Mesenchymal stem cell (in vitro differentiated cells and primary cell): Measurements from ENCODE around the gene TUSC2.

Experiments used
- DNase-seq: peaks from one replicate; pipeline ENCODE4 v3.0.0-alpha.2; 2013
- H2AFZ ChIP-seq: one replicate; pipeline ENCODE4 v1.6.1; 2013; ENCODE audit warnings: low read depth, mild to moderate bottlenecking, control low read depth, inconsistent platforms, low read length, moderate library complexity
- H2AK5ac ChIP-seq: 2 replicates; pipeline ENCODE4 v1.6.1; 2013; ENCODE audit warnings: low read length, moderate library complexity, mild to moderate bottlenecking, inconsistent platforms; ENCODE audit not compliant: severe bottlenecking
- H2BK120ac ChIP-seq: one replicate; pipeline ENCODE4 v1.6.1; 2013; ENCODE audit warnings: low read depth, mild to moderate bottlenecking, inconsistent platforms, low read length, moderate library complexity
- H2BK12ac ChIP-seq, 2 experiments: one replicate each; pipeline ENCODE4 v1.6.1; 2013; ENCODE audit warnings: inconsistent platforms in 2 of 2, low read length in 2 of 2, mild to moderate bottlenecking in 2 of 2, moderate library complexity in 2 of 2, control low read depth in 1 of 2
- H2BK15ac ChIP-seq: one replicate; pipeline ENCODE4 v1.6.1; 2013; ENCODE audit warnings: mild to moderate bottlenecking, low read depth, inconsistent platforms; ENCODE audit not compliant: poor library complexity, severe bottlenecking
- H2BK5ac ChIP-seq: 2 replicates; pipeline ENCODE4 v1.6.1; 2013; ENCODE audit warnings: low read depth, mild to moderate bottlenecking, low read length, control low read depth, inconsistent platforms; ENCODE audit not compliant: poor library complexity, severe bottlenecking
- H3K14ac ChIP-seq, 2 experiments: one replicate each; pipeline ENCODE4 v1.6.1; 2013; ENCODE audit warnings: inconsistent platforms in 2 of 2, low read length in 2 of 2, control low read depth in 1 of 2, mild to moderate bottlenecking in 1 of 2, moderate library complexity in 1 of 2
- H3K18ac ChIP-seq, 2 experiments: one replicate each; pipeline ENCODE4 v1.6.1; 2013; ENCODE audit warnings: inconsistent platforms in 2 of 2, low read length in 2 of 2, control low read depth in 1 of 2, low read depth in 1 of 2, mild to moderate bottlenecking in 1 of 2
- H3K23ac ChIP-seq, 2 experiments: one replicate each; pipeline ENCODE4 v1.6.1; 2013; ENCODE audit warnings: inconsistent platforms in 2 of 2, low read length in 2 of 2, mild to moderate bottlenecking in 2 of 2, moderate library complexity in 2 of 2, control low read depth in 1 of 2
- H3K27ac ChIP-seq: 2 replicates; pipeline ENCODE4 v1.5.1; 2013; ENCODE audit warnings: mild to moderate bottlenecking, moderate library complexity, low read length, control low read depth, inconsistent platforms; ENCODE audit not compliant: poor library complexity, severe bottlenecking
- H3K27me3 ChIP-seq, 2 experiments: 2 replicates each; pipeline versions ENCODE4 v1.6.1 to v1.7.0; 2013; ENCODE audit warnings: low read length in 2 of 2, mild to moderate bottlenecking in 2 of 2, moderate library complexity in 2 of 2, control low read depth in 1 of 2, inconsistent platforms in 1 of 2; ENCODE audit not compliant: control insufficient read depth in 1 of 2, insufficient read depth in 1 of 2
- H3K36me3 ChIP-seq, 2 experiments: 2 replicates each; pipeline versions ENCODE4 v1.6.1 to v1.7.0; 2013; ENCODE audit warnings: low read length in 2 of 2, control low read depth in 1 of 2, inconsistent platforms in 1 of 2, low read depth in 1 of 2, mild to moderate bottlenecking in 1 of 2; ENCODE audit not compliant: insufficient read depth in 2 of 2, control insufficient read depth in 1 of 2
- H3K4ac ChIP-seq, 2 experiments: one replicate each; pipeline ENCODE4 v1.6.1; 2013; ENCODE audit warnings: inconsistent platforms in 2 of 2, low read length in 2 of 2, mild to moderate bottlenecking in 2 of 2, moderate library complexity in 2 of 2, control low read depth in 1 of 2, low read depth in 1 of 2
- H3K4me1 ChIP-seq: 2 replicates; pipeline ENCODE4 v1.6.1; 2013; ENCODE audit warnings: low read depth, low read length, control low read depth; ENCODE audit not compliant: control insufficient read depth, insufficient read depth
- H3K4me2 ChIP-seq: 2 replicates; pipeline ENCODE4 v1.6.1; 2013; ENCODE audit warnings: low read length, mild to moderate bottlenecking, inconsistent platforms; ENCODE audit not compliant: poor library complexity, severe bottlenecking
- H3K4me3 ChIP-seq, 2 experiments: 2 replicates each; pipeline versions ENCODE4 v1.5.1 to v1.7.0; 2013; ENCODE audit warnings: low read length in 2 of 2, mild to moderate bottlenecking in 2 of 2, control low read depth in 1 of 2, low read depth in 1 of 2; ENCODE audit not compliant: insufficient read depth in 1 of 2
- H3K79me1 ChIP-seq: replicated peaks from 2 replicates; pipeline ENCODE4 v1.6.1; 2013; ENCODE audit warnings: mild to moderate bottlenecking, control low read depth, low read length, inconsistent platforms; ENCODE audit not compliant: poor library complexity, severe bottlenecking
- H3K9ac ChIP-seq: 2 replicates; pipeline ENCODE4 v1.7.0; 2013; ENCODE audit warnings: mild to moderate bottlenecking, low read length, moderate library complexity
- H3K9me3 ChIP-seq: 2 replicates; pipeline ENCODE4 v1.7.0; 2013; ENCODE audit warnings: mild to moderate bottlenecking, low read length; ENCODE audit not compliant: control insufficient read depth
- H4K8ac ChIP-seq: one replicate; pipeline ENCODE4 v1.6.1; 2013; ENCODE audit warnings: inconsistent platforms, mild to moderate bottlenecking, low read length, moderate library complexity
- H4K91ac ChIP-seq: one replicate; pipeline ENCODE4 v1.6.1; 2013; ENCODE audit warnings: mild to moderate bottlenecking, low read length, inconsistent platforms
- WGBS: methylation state at CpG from one replicate; pipeline ENCODE4 v1.1.7; 2013; ENCODE audit warnings: mixed read lengths; 5-methylcytosine and 5-hydroxymethylcytosine counted together

Gene TUSC2

GRCh38 chr3:50319181-50319893 is 8.7 kb downstream of the TUSC2 start:
- no peak overlapping the region for H4K8ac ChIP-seq
- no peak overlapping the region for H3K23ac ChIP-seq
- peaks cover 44% of the 10 kb centered on the region for H3K79me1 ChIP-seq
- H3K4me1 ChIP-seq: peaks cover 59% of the 10 kb centered on the region
- H4K91ac ChIP-seq: no peak overlapping the region
- H2AK5ac ChIP-seq: no peak overlapping the region
- no peaks in the 10 kb centered on the region for H3K27me3 ChIP-seq
- no peak overlapping the region for H2BK5ac ChIP-seq
- peaks cover 47 to 58% of the 10 kb centered on the region in 2 experiments for H3K36me3 ChIP-seq
- no peaks in the 10 kb centered on the region for H3K9me3 ChIP-seq
- 96% methylated on average over 16 of the region's 16 CpGs for WGBS
- H2BK12ac ChIP-seq: no peak overlapping the region
- H3K14ac ChIP-seq: no peak overlapping the region
- no peak overlapping the region for H3K4ac ChIP-seq
- no peak overlapping the region for H2BK120ac ChIP-seq
- peak overlapping the region; percentile 99 for H3K9ac ChIP-seq
- DNase-seq: no peak
- H3K4me3 ChIP-seq: peak overlapping the region in 1 of 2 experiments; percentile 88
- H3K27ac ChIP-seq: no peak overlapping the region
- no peak overlapping the region for H2AFZ ChIP-seq
- H3K4me2 ChIP-seq: no peak overlapping the region
- no peak overlapping the region for H3K18ac ChIP-seq
- H2BK15ac ChIP-seq: no peak overlapping the region

DNA sequence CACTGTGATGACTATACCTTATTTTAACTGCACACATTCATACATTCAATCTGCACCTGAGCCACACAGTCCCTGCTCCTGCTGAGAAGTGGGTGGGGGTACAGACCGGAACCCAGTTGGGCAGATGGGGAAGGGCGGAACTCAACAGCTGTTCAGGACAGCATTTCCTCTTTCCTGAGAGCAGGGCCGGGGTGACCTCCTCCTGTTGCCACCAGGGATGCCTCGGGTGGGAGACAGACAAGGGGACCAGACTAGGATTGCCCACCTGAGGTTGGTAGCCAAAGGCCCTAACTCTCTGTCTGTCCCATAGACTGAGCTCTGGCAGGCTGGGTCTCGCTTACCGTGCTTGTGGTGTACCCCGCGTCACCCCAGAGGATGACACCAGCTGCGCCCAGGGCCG is 9.4 kb downstream of the TUSC2 start:
- Histone ChIP-seq H3K4me3 (no peak overlapping the region), H2BK5ac (no peak overlapping the region), H2AFZ (no peak overlapping the region), H3K18ac (no peak overlapping the region), H3K4ac (no peak overlapping the region), H3K9ac (peak overlapping the region; percentile 6), H3K23ac (no peak overlapping the region), H3K36me3 (peaks cover 47 to 53% of the 10 kb centered on the region in 2 experiments), H4K91ac (no peak overlapping the region), H3K4me2 (no peak overlapping the region), H2BK15ac (peak overlapping the region; percentile 12), H3K4me1 (peaks cover 56% of the 10 kb centered on the region), H3K27me3 (no peaks in the 10 kb centered on the region), H3K14ac (no peak overlapping the region), H4K8ac (peak overlapping the region; percentile 31), H3K27ac (no peak overlapping the region), H2BK120ac (no peak overlapping the region), H2BK12ac (no peak overlapping the region), H3K9me3 (no peaks in the 10 kb centered on the region), H3K79me1 (peaks cover 44% of the 10 kb centered on the region), H2AK5ac (no peak overlapping the region)
- DNase-seq: no peak
- 88% methylated on average over 10 of the region's 10 CpGs for WGBS

- peak overlapping the region in 1 of 2 experiments; percentile 1 for H3K14ac ChIP-seq
- H2BK5ac ChIP-seq: no peak overlapping the region
- H3K4me1 ChIP-seq: peaks cover 56% of the 10 kb centered on the region
- H3K27me3 ChIP-seq: no peaks in the 10 kb centered on the region
- H2AFZ ChIP-seq: no peak overlapping the region
- no peak overlapping the region for H2AK5ac ChIP-seq
- H3K4me3 ChIP-seq: peak overlapping the region in 1 of 2 experiments; percentile 43
- no peak overlapping the region for H4K91ac ChIP-seq
- H2BK120ac ChIP-seq: no peak overlapping the region
- H3K27ac ChIP-seq: no peak overlapping the region
- no peak overlapping the region for H3K9ac ChIP-seq
- peaks cover 44% of the 10 kb centered on the region for H3K79me1 ChIP-seq
- H3K36me3 ChIP-seq: peaks cover 47 to 53% of the 10 kb centered on the region in 2 experiments
- H2BK15ac ChIP-seq: no peak overlapping the region
- H4K8ac ChIP-seq: no peak overlapping the region
- H3K18ac ChIP-seq: no peak overlapping the region
- no peak overlapping the region for H3K4me2 ChIP-seq
- H3K23ac ChIP-seq: peak overlapping the region in 1 of 2 experiments; percentile 35
- WGBS: 95% methylated on average over 11 of the region's 11 CpGs
- no peak overlapping the region for H2BK12ac ChIP-seq
- no peak overlapping the region for H3K4ac ChIP-seq
- H3K9me3 ChIP-seq: no peaks in the 10 kb centered on the region
- no peak for DNase-seq
These were observed 9.9 kb downstream of the TUSC2 start for GRCh38 chr3:50318163-50318562.

GRCh38 chr3:50317300-50317699 is 10.7 kb downstream of the TUSC2 start:
- Histone ChIP-seq H3K27ac (peak overlapping the region; percentile 4), H3K23ac (no peak overlapping the region), H2AFZ (no peak overlapping the region), H3K36me3 (peaks cover 47 to 53% of the 10 kb centered on the region in 2 experiments), H3K14ac (no peak overlapping the region), H3K4me3 (no peak overlapping the region), H4K8ac (no peak overlapping the region), H3K4ac (no peak overlapping the region), H4K91ac (no peak overlapping the region), H3K27me3 (no peaks in the 10 kb centered on the region), H3K4me1 (peaks cover 49% of the 10 kb centered on the region), H3K4me2 (no peak overlapping the region), H2BK120ac (no peak overlapping the region), H3K9ac (peak overlapping the region; percentile 26), H2BK5ac (no peak overlapping the region), H3K79me1 (peaks cover 44% of the 10 kb centered on the region), H2AK5ac (peak overlapping the region; percentile 17), H2BK12ac (no peak overlapping the region), H3K9me3 (no peaks in the 10 kb centered on the region), H3K18ac (no peak overlapping the region), H2BK15ac (no peak overlapping the region)
- DNase-seq: no peak
- WGBS: 88% methylated on average over 5 of the region's 6 CpGs
